ENCODE measurements around the gene ZNRF3. TPM values are rescaled to one million over a fixed set of nuclear protein-coding genes. Genes with fewer than 3 reads are reported as not detected.

The ZNRF3 gene
- total RNA-seq, 1 donor from 2014 or later, result 0.69 TPM

DNA sequence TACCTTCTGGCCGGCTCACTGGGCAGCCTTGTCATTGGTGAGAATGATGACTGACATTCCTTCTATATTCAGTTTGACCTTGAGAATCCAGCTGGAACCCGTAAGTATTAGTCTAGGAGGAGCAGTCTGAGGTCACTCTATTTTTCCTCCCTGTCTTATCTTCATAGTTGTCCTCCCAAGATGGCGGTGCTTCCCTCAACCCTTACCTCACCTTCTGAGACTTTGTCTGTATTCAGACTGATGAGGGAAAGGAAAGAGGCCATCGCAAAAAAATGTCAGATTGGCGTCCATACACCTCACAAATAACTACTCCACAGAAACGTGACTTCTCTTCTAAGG, 195.5 kb downstream of the ZNRF3 start:
- H3K4me1 Mint-ChIP-seq, result peaks cover 6% of the 10 kb centered on the region
- H3K27me3 Mint-ChIP-seq, result peaks cover 42% of the 10 kb centered on the region
- POLR2A ChIA-PET, result no interaction called here
- TF ChIP-seq, protein P1, sequence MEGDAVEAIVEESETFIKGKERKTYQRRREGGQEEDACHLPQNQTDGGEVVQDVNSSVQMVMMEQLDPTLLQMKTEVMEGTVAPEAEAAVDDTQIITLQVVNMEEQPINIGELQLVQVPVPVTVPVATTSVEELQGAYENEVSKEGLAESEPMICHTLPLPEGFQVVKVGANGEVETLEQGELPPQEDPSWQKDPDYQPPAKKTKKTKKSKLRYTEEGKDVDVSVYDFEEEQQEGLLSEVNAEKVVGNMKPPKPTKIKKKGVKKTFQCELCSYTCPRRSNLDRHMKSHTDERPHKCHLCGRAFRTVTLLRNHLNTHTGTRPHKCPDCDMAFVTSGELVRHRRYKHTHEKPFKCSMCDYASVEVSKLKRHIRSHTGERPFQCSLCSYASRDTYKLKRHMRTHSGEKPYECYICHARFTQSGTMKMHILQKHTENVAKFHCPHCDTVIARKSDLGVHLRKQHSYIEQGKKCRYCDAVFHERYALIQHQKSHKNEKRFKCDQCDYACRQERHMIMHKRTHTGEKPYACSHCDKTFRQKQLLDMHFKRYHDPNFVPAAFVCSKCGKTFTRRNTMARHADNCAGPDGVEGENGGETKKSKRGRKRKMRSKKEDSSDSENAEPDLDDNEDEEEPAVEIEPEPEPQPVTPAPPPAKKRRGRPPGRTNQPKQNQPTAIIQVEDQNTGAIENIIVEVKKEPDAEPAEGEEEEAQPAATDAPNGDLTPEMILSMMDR (IDR thresholded peaks at IDR 0.05), result no peak
- H3K9me3 Mint-ChIP-seq, result no peaks in the 10 kb centered on the region
- H3K36me3 Mint-ChIP-seq (ENCODE audit: low read depth), result no peaks in the 10 kb centered on the region
- no peak for ATAC-seq (ENCODE audit: low read depth)
- CTCF ChIA-PET, result no interaction called here
- no peak overlapping the region for H3K4me3 Mint-ChIP-seq
- no peak for DNase-seq
- intact Hi-C loops (cut with micrococcal nuclease), result loop anchor here (10.0 kb wide), 2 partner anchors 126 to 166 kb away; partner anchors contain the start of gene EMID1
- H3K27ac Mint-ChIP-seq, result no peak overlapping the region

DNA sequence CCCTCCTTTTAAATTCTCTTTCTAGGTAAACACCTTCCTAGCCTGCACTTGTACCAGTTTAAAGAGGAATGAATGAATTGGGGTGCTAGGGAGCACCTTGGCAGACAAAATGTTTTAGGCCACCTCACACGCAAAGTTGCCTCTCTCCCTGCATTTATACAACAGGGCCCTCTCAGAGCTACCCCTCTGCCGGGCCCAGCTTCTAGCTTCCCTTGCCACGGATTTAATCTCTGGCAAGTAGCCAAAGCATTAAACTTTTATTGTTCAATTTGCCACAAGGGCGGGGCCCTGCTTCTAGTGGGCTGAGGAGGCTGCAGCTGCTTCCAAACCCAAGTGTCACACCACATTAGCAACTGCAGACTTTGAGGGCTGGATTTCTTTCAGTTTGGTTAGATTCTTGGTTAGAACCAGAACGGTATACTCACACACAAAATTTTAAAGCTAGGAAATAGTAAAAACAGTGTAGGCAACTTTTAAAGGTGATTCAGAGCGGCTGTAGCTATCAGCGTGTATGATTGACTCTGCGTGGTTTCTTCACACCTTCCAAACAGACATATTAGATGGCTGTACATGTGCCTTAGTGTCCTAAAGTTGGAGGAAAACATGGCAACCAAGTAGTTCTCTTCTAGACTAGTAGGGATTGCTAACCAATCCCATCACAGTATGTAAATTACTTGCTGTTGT, 196.0 kb downstream of the ZNRF3 start:
- no peak for ATAC-seq (ENCODE audit: low read depth)
- no peak for DNase-seq
- ChIA-PET CTCF (no interaction called here), POLR2A (no interaction called here)
- Mint-ChIP-seq H3K27me3 (peaks cover 37% of the 10 kb centered on the region), H3K27ac (no peak overlapping the region), H3K4me3 (no peak overlapping the region), H3K36me3 (ENCODE audit: low read depth) (no peaks in the 10 kb centered on the region), H3K9me3 (no peaks in the 10 kb centered on the region), H3K4me1 (peaks cover 1% of the 10 kb centered on the region)
- TF ChIP-seq, protein P1 (IDR thresholded peaks at IDR 0.05), result no peak
- intact Hi-C loops (cut with micrococcal nuclease), result loop anchor here (10.0 kb wide), 2 partner anchors 125 to 165 kb away; partner anchors contain the start of gene EMID1

DNA sequence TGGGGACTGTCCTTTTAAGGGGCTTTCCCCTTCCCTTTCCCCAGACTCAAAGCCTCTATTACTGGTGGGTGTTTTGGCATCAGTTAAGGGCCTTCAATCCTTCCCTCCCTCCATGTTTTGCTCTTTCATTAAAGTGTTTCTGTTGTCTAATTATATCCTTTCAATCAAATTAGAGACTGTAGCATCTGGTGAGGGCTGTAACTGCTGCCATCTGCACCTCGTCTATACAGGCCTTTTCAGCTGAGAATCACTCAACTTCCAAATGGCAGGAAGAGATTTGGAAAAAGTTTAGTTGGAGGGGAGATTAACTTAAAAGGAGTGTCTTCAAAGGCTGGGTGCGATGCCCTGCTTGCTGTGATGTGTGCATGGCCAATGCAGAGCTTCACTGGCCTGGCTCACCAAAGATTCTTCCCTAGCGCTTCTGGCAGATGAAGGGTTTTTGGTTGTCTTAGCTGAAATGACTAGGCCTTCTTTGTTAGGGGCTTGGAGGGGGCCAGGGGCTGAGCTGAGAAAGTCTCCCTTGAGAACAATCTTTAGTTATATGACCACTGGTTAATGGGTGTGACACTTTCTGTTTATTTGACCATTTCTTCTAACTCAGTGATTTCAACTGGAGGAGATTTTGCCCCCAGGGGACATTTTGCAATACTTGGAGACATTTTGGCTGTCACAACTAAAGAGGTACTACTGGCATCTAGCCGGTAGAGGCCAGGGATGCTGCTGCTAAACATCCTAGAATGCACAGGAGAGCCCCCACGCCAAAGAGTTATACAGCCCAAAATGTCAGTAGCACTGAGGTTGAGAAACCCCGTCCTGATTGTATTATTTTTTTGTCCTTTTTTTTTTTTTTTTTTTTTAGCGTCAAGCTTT, 197.0 kb downstream of the ZNRF3 start:
- no peak for ATAC-seq (ENCODE audit: low read depth)
- Mint-ChIP-seq H3K36me3 (ENCODE audit: low read depth) (no peaks in the 10 kb centered on the region), H3K4me3 (no peak overlapping the region), H3K27ac (no peak overlapping the region), H3K4me1 (no peaks in the 10 kb centered on the region), H3K9me3 (no peaks in the 10 kb centered on the region), H3K27me3 (peaks cover 30% of the 10 kb centered on the region)
- no peak for DNase-seq
- CTCF ChIA-PET, result interaction anchor here (0.5 kb wide), 1 partner anchor 873 kb away, joined by 3 read pairs; no protein-coding TSS in a partner anchor
- POLR2A ChIA-PET, result no interaction called here
- intact Hi-C loops (cut with micrococcal nuclease), result no loop called here
- TF ChIP-seq, protein P1 (IDR thresholded peaks at IDR 0.05), result no peak

DNA sequence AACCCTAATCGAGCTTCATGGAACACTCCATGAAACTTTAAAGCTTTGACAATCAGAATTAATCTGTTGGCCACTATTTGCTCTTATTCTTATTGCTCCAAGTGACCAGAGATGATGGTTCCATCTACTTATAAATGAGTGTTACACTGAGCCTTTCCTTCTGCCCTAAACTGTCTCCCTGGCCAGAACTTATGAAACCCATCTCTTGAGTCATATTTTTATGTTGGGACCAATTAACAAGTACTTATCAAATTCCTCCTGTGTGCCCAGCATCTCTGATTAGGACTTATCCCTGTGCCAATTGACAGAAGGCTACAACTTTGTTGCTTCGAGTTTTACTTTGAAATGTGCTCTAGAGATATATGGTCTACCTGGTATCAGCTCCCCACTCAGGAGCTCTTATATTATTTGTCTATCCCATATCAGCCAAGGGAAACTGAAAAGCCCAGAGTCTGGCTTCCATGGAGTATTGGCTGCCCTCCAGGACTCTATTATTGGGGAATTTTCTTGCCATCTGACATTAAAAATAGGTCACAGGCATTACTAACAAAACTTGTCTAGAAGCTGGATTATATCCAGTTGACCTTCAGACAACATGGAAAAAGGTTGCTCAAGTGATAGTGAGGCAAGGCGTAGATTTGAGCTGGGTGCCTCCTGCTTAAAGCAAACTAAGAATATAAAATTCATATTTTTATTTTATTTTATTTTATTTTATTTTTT, 198.3 kb downstream of the ZNRF3 start:
- TF ChIP-seq, protein P1 (IDR thresholded peaks at IDR 0.05), result no peak
- POLR2A ChIA-PET, result no interaction called here
- Mint-ChIP-seq H3K4me3 (no peak overlapping the region), H3K36me3 (ENCODE audit: low read depth) (no peaks in the 10 kb centered on the region), H3K27me3 (peaks cover 24% of the 10 kb centered on the region), H3K4me1 (no peaks in the 10 kb centered on the region), H3K9me3 (no peaks in the 10 kb centered on the region), H3K27ac (no peak overlapping the region)
- intact Hi-C loops (cut with micrococcal nuclease), result no loop called here
- CTCF ChIA-PET, result no interaction called here
- DNase-seq, result no peak
- no peak for ATAC-seq (ENCODE audit: low read depth)

Data from activated B cell treated with CpG ODN at 0.5 μM for 24 hours (primary cell).